GM23338 (cell line): Measurements from ENCODE around the gene PLET1. TPM values are rescaled to one million over a fixed set of nuclear protein-coding genes. Genes with fewer than 3 reads are reported as not detected.

ENCODE experiments used
- EZH2 ChIP-seq: fragments of 200-600 bp; sonication (generic); IDR thresholded peaks from one replicate; pipeline ENCODE4 v1.8.0; 2017; ENCODE audit warnings: antibody characterized with exemption, mild to moderate bottlenecking, low read depth; ENCODE audit not compliant: unreplicated experiment
- EZH2phosphoT487 ChIP-seq: fragments of 200-600 bp; sonication (generic); IDR thresholded peaks from one replicate; pipeline ENCODE4 v1.8.1; 2018; ENCODE audit warnings: antibody characterized with exemption; ENCODE audit not compliant: unreplicated experiment
- ZNF331 ChIP-seq: fragments of 250-450 bp; sonication (Bioruptor Pico); IDR thresholded peaks from 2 replicates; pipeline ENCODE4 v1.5.0; 2020; ENCODE audit warnings: low read depth, mild to moderate bottlenecking, moderate library complexity
- polyA plus RNA-seq: library from polyadenylated mRNA; unstranded; fragments of >200 nt; fragmentation: Nextera tagmentation; extraction: Ambion mirVana; gene quantifications from 2 replicates; pipeline ENCODE4 v1.2.1, GENCODE V29; 2016
- total RNA-seq: library from RNA; depleted of rRNA; stranded (reverse); fragments of >200 nt; shearing (Covaris generic); gene quantifications from 2 replicates; pipeline ENCODE4 v1.2.3, GENCODE V29; 2014
- TF ChIP-seq, protein P1 (sequence below): fragments of 250-450 bp; sonication (Bioruptor Pico); IDR thresholded peaks from 2 replicates; pipeline ENCODE4 v1.5.0; 2020; ENCODE audit warnings: mild to moderate bottlenecking, moderate library complexity
- TF ChIP-seq, protein P2 (sequence below): IDR thresholded peaks from one replicate; pipeline ENCODE4 v1.6.1; 2018; ENCODE audit warnings: antibody characterized with exemption; ENCODE audit not compliant: unreplicated experiment
- TF ChIP-seq, protein P3 (sequence below): IDR thresholded peaks from 2 replicates; pipeline ENCODE4 v1.6.1; 2016; ENCODE audit warnings: antibody characterized with exemption

The PLET1 gene
- total and polyA plus RNA-seq, 2 experiments from 2014 or later, result not detected

DNA sequence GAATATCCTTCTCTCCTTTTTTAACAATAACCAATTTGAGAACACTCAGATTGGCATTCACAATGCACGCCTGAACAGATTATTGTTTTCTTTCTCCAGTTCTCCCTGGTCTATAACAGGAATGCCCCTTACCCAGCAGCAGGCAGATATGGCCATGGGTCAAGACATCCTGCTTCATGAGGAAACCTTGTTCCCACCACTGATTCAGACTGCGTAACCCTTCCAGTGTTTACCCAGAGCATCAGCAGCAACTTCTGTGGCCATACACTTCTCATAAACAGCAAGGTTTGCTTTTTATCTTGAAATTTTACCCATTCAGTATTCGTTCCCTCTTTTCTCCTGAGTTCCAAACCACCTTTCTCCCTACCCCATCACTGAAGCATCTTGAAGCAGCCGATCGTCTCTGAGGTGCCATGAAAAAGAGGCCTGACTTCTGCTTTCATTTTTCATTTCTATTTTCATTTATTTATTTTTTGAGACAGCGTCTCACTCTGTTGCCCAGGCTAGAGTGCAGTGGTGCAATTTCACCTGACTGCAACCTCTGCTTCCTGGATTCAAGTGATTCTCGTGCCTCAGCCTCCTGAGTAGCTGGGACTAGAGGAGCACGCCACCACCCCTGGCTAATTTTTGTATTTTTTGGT lies 24.8 kb downstream of the PLET1 start (continued):
- TF ChIP-seq, protein P1, sequence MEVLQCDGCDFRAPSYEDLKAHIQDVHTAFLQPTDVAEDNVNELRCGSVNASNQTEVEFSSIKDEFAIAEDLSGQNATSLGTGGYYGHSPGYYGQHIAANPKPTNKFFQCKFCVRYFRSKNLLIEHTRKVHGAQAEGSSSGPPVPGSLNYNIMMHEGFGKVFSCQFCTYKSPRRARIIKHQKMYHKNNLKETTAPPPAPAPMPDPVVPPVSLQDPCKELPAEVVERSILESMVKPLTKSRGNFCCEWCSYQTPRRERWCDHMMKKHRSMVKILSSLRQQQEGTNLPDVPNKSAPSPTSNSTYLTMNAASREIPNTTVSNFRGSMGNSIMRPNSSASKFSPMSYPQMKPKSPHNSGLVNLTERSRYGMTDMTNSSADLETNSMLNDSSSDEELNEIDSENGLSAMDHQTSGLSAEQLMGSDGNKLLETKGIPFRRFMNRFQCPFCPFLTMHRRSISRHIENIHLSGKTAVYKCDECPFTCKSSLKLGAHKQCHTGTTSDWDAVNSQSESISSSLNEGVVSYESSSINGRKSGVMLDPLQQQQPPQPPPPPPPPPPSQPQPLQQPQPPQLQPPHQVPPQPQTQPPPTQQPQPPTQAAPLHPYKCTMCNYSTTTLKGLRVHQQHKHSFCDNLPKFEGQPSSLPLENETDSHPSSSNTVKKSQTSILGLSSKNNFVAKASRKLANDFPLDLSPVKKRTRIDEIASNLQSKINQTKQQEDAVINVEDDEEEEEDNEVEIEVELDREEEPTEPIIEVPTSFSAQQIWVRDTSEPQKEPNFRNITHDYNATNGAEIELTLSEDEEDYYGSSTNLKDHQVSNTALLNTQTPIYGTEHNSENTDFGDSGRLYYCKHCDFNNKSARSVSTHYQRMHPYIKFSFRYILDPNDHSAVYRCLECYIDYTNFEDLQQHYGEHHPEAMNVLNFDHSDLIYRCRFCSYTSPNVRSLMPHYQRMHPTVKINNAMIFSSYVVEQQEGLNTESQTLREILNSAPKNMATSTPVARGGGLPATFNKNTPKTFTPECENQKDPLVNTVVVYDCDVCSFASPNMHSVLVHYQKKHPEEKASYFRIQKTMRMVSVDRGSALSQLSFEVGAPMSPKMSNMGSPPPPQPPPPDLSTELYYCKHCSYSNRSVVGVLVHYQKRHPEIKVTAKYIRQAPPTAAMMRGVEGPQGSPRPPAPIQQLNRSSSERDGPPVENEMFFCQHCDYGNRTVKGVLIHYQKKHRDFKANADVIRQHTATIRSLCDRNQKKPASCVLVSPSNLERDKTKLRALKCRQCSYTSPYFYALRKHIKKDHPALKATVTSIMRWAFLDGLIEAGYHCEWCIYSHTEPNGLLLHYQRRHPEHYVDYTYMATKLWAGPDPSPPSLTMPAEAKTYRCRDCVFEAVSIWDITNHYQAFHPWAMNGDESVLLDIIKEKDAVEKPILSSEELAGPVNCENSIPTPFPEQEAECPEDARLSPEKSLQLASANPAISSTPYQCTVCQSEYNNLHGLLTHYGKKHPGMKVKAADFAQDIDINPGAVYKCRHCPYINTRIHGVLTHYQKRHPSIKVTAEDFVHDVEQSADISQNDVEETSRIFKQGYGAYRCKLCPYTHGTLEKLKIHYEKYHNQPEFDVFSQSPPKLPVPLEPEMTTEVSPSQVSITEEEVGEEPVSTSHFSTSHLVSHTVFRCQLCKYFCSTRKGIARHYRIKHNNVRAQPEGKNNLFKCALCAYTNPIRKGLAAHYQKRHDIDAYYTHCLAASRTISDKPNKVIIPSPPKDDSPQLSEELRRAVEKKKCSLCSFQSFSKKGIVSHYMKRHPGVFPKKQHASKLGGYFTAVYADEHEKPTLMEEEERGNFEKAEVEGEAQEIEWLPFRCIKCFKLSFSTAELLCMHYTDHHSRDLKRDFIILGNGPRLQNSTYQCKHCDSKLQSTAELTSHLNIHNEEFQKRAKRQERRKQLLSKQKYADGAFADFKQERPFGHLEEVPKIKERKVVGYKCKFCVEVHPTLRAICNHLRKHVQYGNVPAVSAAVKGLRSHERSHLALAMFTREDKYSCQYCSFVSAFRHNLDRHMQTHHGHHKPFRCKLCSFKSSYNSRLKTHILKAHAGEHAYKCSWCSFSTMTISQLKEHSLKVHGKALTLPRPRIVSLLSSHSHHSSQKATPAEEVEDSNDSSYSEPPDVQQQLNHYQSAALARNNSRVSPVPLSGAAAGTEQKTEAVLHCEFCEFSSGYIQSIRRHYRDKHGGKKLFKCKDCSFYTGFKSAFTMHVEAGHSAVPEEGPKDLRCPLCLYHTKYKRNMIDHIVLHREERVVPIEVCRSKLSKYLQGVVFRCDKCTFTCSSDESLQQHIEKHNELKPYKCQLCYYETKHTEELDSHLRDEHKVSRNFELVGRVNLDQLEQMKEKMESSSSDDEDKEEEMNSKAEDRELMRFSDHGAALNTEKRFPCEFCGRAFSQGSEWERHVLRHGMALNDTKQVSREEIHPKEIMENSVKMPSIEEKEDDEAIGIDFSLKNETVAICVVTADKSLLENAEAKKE, result no peak
- no peak for TF ChIP-seq ZNF331 (CRISPR knock-in tag)
- TF ChIP-seq, protein P2, sequence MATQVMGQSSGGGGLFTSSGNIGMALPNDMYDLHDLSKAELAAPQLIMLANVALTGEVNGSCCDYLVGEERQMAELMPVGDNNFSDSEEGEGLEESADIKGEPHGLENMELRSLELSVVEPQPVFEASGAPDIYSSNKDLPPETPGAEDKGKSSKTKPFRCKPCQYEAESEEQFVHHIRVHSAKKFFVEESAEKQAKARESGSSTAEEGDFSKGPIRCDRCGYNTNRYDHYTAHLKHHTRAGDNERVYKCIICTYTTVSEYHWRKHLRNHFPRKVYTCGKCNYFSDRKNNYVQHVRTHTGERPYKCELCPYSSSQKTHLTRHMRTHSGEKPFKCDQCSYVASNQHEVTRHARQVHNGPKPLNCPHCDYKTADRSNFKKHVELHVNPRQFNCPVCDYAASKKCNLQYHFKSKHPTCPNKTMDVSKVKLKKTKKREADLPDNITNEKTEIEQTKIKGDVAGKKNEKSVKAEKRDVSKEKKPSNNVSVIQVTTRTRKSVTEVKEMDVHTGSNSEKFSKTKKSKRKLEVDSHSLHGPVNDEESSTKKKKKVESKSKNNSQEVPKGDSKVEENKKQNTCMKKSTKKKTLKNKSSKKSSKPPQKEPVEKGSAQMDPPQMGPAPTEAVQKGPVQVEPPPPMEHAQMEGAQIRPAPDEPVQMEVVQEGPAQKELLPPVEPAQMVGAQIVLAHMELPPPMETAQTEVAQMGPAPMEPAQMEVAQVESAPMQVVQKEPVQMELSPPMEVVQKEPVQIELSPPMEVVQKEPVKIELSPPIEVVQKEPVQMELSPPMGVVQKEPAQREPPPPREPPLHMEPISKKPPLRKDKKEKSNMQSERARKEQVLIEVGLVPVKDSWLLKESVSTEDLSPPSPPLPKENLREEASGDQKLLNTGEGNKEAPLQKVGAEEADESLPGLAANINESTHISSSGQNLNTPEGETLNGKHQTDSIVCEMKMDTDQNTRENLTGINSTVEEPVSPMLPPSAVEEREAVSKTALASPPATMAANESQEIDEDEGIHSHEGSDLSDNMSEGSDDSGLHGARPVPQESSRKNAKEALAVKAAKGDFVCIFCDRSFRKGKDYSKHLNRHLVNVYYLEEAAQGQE, result no peak
- TF ChIP-seq EZH2, result no peak
- TF ChIP-seq EZH2phosphoT487, result no peak
- TF ChIP-seq, protein P3, sequence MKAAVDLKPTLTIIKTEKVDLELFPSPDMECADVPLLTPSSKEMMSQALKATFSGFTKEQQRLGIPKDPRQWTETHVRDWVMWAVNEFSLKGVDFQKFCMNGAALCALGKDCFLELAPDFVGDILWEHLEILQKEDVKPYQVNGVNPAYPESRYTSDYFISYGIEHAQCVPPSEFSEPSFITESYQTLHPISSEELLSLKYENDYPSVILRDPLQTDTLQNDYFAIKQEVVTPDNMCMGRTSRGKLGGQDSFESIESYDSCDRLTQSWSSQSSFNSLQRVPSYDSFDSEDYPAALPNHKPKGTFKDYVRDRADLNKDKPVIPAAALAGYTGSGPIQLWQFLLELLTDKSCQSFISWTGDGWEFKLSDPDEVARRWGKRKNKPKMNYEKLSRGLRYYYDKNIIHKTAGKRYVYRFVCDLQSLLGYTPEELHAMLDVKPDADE, result no peak
